ENCODE results near the gene EPHB6.

EPHB6 gene

DNA sequence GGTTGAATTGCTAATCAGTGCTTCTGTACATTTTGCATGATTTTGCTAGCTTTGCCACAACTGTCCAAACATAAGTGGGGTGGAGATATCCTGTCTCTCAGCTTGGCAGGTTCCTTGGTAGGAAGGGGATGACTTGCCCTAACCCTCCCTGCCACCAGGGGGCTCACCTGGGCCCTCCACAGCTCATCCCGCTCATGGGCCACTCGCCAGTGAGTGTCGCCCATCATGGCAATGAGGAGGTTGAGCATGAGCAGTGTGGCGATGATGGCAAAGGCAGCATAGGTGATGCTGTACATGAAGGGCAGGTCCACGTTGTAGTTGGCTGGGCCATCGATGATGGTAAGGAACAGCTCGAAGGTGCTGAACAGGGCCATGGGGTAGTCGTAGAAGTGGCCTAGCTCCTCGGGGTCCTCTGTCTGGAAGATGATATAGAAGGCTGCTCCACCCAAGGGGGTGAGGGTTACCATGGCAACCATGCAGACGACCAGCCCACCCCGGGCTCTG is 18.5 kb downstream of the EPHB6 start:
- TF ChIP-seq, protein P1, sequence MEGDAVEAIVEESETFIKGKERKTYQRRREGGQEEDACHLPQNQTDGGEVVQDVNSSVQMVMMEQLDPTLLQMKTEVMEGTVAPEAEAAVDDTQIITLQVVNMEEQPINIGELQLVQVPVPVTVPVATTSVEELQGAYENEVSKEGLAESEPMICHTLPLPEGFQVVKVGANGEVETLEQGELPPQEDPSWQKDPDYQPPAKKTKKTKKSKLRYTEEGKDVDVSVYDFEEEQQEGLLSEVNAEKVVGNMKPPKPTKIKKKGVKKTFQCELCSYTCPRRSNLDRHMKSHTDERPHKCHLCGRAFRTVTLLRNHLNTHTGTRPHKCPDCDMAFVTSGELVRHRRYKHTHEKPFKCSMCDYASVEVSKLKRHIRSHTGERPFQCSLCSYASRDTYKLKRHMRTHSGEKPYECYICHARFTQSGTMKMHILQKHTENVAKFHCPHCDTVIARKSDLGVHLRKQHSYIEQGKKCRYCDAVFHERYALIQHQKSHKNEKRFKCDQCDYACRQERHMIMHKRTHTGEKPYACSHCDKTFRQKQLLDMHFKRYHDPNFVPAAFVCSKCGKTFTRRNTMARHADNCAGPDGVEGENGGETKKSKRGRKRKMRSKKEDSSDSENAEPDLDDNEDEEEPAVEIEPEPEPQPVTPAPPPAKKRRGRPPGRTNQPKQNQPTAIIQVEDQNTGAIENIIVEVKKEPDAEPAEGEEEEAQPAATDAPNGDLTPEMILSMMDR (IDR thresholded peaks at IDR 0.05), result no peak
- Histone ChIP-seq H3K27ac (no peak overlapping the region), H3K4me3 (no peak overlapping the region)
- peak; percentile 70 for DNase-seq (ENCODE audit: low spot score)

DNA sequence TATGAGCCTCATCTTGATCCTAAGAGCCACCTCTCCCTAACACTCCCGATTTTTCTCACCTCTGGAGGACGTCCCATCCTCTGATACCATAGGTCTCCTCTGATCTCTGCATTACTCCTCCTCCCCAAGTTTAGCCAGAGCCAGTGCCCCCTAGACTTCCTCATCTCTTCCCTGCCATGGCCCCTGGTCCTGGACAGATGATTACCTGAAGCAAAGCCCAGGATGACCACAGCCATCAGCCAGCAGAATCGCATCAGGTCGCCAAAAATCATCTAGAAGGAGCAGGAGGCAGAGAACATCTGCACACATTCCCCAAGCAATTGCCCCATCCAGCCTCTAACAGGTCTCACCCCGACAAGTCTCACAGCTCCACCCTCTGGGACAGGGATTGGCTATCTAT is 19.0 kb downstream of the EPHB6 start:
- Histone ChIP-seq H3K4me3 (no peak overlapping the region), H3K27ac (no peak overlapping the region)
- TF ChIP-seq, protein P1 (IDR thresholded peaks at IDR 0.05), result no peak
- no peak for DNase-seq (ENCODE audit: low spot score)

DNA sequence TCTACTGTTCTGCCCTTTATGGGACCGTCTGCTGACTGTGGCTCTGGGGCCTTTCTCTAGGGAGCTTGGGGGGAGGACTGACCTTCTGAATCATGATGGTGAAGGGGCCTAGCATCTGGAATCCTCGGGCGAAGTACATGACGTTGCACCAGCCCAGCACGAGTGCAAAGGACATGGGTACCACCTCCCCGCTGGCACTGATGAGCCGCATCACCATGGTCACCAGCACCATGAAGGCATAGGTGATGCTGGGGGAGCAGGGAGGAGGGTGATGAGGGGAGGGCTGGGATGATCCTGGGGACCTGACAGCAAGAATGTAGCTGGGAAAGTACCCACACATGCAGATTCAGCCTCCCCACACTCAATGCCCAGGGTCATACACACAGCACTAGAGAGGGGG is 19.5 kb downstream of the EPHB6 start:
- TF ChIP-seq, protein P1 (IDR thresholded peaks at IDR 0.05), result no peak
- H3K4me3 ChIP-seq, result no peak overlapping the region
- DNase-seq (ENCODE audit: low spot score), result no peak
- no peak overlapping the region for H3K27ac ChIP-seq

DNA sequence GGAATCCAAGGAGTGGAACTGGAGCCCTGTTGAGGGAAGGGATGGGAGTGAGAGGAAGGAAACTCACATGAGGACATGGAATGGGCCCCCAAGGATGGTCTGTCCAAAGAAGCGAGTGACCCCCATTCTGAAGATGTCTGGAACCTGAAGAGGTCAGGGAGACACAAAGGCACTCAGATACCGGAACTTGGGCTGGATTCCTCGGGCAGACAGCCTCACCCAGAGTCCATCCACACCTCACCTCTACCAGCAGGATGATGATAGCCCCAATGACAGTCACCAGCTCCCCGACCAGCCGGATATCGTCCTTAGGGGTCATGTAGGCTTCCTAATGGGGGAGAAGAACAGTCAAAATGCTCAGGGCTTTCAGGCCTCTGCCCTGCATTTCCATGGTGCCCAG is 20.0 kb downstream of the EPHB6 start:
- Histone ChIP-seq H3K27ac (no peak overlapping the region), H3K4me3 (no peak overlapping the region)
- no peak for DNase-seq (ENCODE audit: low spot score)
- TF ChIP-seq, protein P1 (IDR thresholded peaks at IDR 0.05), result no peak

DNA sequence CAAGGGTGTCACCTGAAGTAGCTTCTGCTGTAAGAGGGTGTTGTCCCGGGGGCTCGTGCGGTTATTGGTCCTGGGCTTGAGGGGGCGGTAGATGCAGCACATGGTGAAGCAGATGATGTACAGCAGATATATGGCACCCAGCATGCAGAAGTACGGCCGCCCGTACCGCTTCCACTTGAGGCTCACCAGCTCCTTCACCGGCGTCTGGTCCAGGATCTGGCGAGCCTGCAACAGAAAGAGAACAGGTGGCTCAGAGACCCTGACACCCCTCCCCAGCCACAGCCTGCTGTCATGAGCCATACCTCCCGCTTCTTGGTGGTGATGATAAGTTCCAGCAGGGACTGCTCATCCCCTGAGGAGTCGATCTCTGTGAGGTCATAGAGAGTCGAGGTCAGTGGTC is 20.6 kb downstream of the EPHB6 start:
- TF ChIP-seq, protein P1 (IDR thresholded peaks at IDR 0.05), result no peak
- H3K27ac ChIP-seq, result no peak overlapping the region
- H3K4me3 ChIP-seq, result no peak overlapping the region
- DNase-seq (ENCODE audit: low spot score), result no peak

DNA sequence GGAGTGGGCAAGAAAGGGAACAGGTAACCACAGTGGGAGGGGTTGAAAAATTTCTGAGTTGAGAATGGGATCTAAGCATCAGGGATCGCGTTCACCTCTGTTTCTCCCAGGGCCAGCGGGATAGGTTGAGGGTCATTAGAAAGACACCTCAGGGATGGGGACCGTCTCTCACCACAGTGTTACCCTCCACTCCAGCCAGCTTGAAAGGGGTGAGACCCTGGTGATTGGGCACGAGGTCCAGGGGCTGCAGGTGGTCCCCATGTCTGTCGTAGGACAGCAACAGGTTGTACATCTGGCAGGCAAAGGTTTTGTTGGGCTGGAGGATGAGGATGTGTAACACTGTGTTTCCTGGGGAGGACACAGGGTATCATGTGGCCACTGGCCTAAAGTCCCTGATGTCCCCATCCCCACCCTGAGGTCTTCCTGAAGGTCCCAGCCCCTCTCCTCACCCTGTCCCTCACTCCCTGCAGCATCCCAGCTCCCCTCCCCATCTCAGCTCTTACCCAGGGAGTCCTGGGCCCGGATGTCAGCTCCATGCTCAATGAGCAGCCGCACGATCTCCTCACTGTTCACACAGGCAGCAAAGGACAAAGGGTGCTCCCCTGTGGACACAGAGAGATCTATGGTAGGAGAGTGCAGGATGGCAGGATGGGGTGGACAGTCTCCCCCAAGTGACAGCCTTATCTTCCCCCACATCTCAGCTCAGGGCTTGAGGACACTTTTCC is 21.5 kb downstream of the EPHB6 start:
- peak; percentile 62 for DNase-seq (ENCODE audit: low spot score)
- no peak overlapping the region for H3K27ac ChIP-seq
- TF ChIP-seq, protein P1 (IDR thresholded peaks at IDR 0.05), result no peak

More for the DNA sequence above, 21.5 kb downstream of the EPHB6 start:
- H3K4me3 ChIP-seq, result no peak overlapping the region

Measured in coronary artery (tissue), 2 donors.